ENCODE measurements around the gene CCDC85C. TPM values are rescaled to one million over a fixed set of nuclear protein-coding genes. Genes with fewer than 3 reads are reported as not detected.
A peak's percentile ranks its signal among the peaks of the same experiment; 100 is the strongest.

Gene CCDC85C
- total RNA-seq, 1 experiment from 2014 or later = 33.2 TPM

GRCh38 chr14:99597911-99598600 lies 6.0 kb downstream of the CCDC85C start:
- Mint-ChIP-seq H3K9me3 (no peaks in the 10 kb centered on the region), H3K27ac (peak overlapping the region in 1 of 3 experiments; percentile 83; a peak in 1 of 7 replicates), H3K4me3 (no peak overlapping the region), H3K27me3 (ENCODE audit: low read depth) (peaks cover 17% of the 10 kb centered on the region), H3K4me1 (peaks cover 31 to 68% of the 10 kb centered on the region in 2 experiments), H3K36me3 (ENCODE audit: insufficient read depth in 1 of 3, low read depth in 3 of 3) (peaks cover 0 to 3% (median 0%) of the 10 kb centered on the region in 3 experiments; a peak in 4 of 7 replicates)
- no peak for DNase-seq
- Histone ChIP-seq H2BK20ac (ENCODE audit: low read depth, low read length, poor library complexity, severe bottlenecking) (no peak overlapping the region), H3K4ac (ENCODE audit: low read depth, low read length) (no peak overlapping the region), H3K4me1 (ENCODE audit: insufficient read depth, low read length) (no peaks in the 10 kb centered on the region; the same call in 1 of the 2 replicates), H4K8ac (replicated peaks; ENCODE audit: insufficient read length, low read depth, low read length) (no peak overlapping the region), H4K91ac (ENCODE audit: insufficient read length, low read depth, low read length) (no peak overlapping the region), H3K79me2 (ENCODE audit: insufficient read depth, low read length) (peaks cover 8% of the 10 kb centered on the region; the same call in 1 of the 2 replicates), H3K9ac (ENCODE audit: extremely low read depth, insufficient read length, low read length) (no peak overlapping the region), H4K20me1 (ENCODE audit: control insufficient read depth, insufficient read depth, insufficient read length) (no peaks in the 10 kb centered on the region), H3K27ac (ENCODE audit: insufficient read length, low read depth, low read length) (no peak overlapping the region), H2AK5ac (ENCODE audit: insufficient read length, low read length) (no peak overlapping the region), H2AFZ (ENCODE audit: low read length) (no peak overlapping the region), H3K18ac (ENCODE audit: insufficient read length, low read depth, low read length) (no peak overlapping the region), H3K27me3 (ENCODE audit: insufficient read depth, low read length) (peaks cover 11% of the 10 kb centered on the region; the same call in 1 of the 2 replicates), H3K14ac (ENCODE audit: insufficient read depth, low read length) (no peak overlapping the region; the same call in 1 of the 2 replicates), H3K23me2 (ENCODE audit: insufficient read length, low read depth, low read length, poor library complexity, severe bottlenecking) (peaks cover 11% of the 10 kb centered on the region), H3K4me2 (ENCODE audit: insufficient read depth, insufficient read length, low read length) (no peak overlapping the region), H3K9me3 (ENCODE audit: control insufficient read depth, low read depth, low read length) (no peaks in the 10 kb centered on the region), H3T11ph (ENCODE audit: low read length) (no peak overlapping the region), H2BK5ac (ENCODE audit: insufficient read length, low read length) (no peak overlapping the region), H2BK15ac (ENCODE audit: low read depth, low read length) (no peak overlapping the region), H2BK120ac (ENCODE audit: low read depth, low read length, poor library complexity, severe bottlenecking) (no peak overlapping the region), H4K5ac (ENCODE audit: insufficient read length, low read depth, low read length) (no peak overlapping the region), H3K23ac (ENCODE audit: insufficient read length, low read depth, low read length) (no peak overlapping the region), H2BK12ac (ENCODE audit: insufficient read length, low read depth, low read length) (no peak overlapping the region), H3K56ac (ENCODE audit: insufficient read length, low read depth, low read length) (no peak overlapping the region), H3K79me1 (ENCODE audit: insufficient read depth, low read depth, low read length, poor library complexity, severe bottlenecking) (peaks cover 3% of the 10 kb centered on the region)
- no peak for TF ChIP-seq CTCF (conservative IDR thresholded peaks at IDR 0.05)
- no CpG with 5 or more reads among the region's 20 CpGs for WGBS (ENCODE audit: extremely low coverage, insufficient read length, low lambda C conversion rate)
